ENCODE measurements around the gene FAM118B. TPM values are rescaled to one million over a fixed set of nuclear protein-coding genes. Genes with fewer than 3 reads are reported as not detected.

FAM118B gene
- total and polyA plus RNA-seq, 2 donors (not counting 1 experiment from before 2014, with no cell fraction given), result 21.0 to 30.3 TPM

DNA sequence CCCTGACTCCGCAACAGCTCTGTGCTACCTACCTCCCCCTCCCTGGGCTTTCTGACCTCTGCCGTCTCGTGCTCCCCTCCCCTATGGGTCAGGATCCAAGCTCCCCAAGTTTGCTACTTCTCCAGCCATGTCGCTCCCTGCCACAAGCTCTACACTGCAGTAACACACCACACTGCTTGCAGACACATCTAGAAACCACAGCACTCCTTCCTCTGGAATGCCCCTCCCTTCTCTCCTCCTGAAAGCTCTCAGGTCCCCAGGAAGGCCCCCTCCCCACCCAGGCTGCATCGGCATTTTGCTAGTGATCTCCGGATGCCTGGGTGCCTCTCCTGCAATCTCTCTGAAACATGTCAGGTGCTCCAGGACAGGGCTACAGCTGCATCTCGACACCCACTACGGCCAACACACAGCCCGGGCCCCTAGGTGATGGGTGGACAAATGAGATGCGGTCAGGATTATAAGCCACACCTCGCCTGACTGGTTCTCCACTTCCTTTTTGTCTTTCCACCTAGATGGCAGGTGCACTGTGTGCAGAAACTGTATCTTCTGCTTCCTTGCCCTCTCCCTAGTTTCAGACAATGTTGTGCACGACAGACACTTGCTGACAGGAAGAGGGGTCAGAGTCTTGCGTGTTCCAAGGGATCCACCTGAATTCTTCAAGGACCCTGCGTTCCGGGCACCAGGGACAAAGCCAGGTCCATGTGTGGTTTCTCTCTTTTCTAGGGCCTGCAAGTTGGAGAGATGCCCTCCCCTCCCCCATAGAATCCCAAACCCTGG is 23.1 kb upstream of the FAM118B start:
- DNase-seq (ENCODE audit: low read depth in 2 of 2), result no peak
- H3K4me1 ChIP-seq (ENCODE audit: control insufficient read depth, extremely low read depth, insufficient read depth, low read length), result no peaks in the 10 kb centered on the region
- H3K9ac ChIP-seq (ENCODE audit: insufficient read depth, low read length), result no peak overlapping the region
- no peak overlapping the region for H3K27ac ChIP-seq (ENCODE audit: insufficient read depth, low read length)
- TF ChIP-seq EZH2 (IDR thresholded peaks at IDR 0.05; ENCODE audit: low read length, missing control alignments), result no peak
- TF ChIP-seq, protein P1, sequence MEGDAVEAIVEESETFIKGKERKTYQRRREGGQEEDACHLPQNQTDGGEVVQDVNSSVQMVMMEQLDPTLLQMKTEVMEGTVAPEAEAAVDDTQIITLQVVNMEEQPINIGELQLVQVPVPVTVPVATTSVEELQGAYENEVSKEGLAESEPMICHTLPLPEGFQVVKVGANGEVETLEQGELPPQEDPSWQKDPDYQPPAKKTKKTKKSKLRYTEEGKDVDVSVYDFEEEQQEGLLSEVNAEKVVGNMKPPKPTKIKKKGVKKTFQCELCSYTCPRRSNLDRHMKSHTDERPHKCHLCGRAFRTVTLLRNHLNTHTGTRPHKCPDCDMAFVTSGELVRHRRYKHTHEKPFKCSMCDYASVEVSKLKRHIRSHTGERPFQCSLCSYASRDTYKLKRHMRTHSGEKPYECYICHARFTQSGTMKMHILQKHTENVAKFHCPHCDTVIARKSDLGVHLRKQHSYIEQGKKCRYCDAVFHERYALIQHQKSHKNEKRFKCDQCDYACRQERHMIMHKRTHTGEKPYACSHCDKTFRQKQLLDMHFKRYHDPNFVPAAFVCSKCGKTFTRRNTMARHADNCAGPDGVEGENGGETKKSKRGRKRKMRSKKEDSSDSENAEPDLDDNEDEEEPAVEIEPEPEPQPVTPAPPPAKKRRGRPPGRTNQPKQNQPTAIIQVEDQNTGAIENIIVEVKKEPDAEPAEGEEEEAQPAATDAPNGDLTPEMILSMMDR (conservative IDR thresholded peaks at IDR 0.05 in 1 of 2, IDR thresholded peaks at IDR 0.05 in 1 of 2; ENCODE audit: low read depth in 1 of 2, low read length in 2 of 2), result no peak
- H2AFZ ChIP-seq (ENCODE audit: low read length), result no peak overlapping the region
- no peak overlapping the region for H3K4me3 ChIP-seq (replicated peaks in 1 of 4; ENCODE audit: control extremely low read depth in 1 of 4, insufficient read depth in 1 of 4, low read depth in 3 of 4, low read length in 4 of 4)
- H3K79me2 ChIP-seq (ENCODE audit: control insufficient read depth, insufficient read depth, low read length), result no peaks in the 10 kb centered on the region
- no peaks in the 10 kb centered on the region for H3K27me3 ChIP-seq (ENCODE audit: control insufficient read depth, insufficient read depth, low read length)
- no peak overlapping the region for H3K4me2 ChIP-seq (ENCODE audit: extremely low read depth, insufficient read depth, low read length)
- H3K36me3 ChIP-seq (ENCODE audit: control insufficient read depth, insufficient read depth, low read length), result peaks cover 9% of the 10 kb centered on the region
- no peaks in the 10 kb centered on the region for H4K20me1 ChIP-seq (ENCODE audit: control insufficient read depth, extremely low read depth, insufficient read depth, low read length)
- H3K9me3 ChIP-seq (ENCODE audit: control insufficient read depth, insufficient read depth, low read depth, low read length), result no peaks in the 10 kb centered on the region

DNA sequence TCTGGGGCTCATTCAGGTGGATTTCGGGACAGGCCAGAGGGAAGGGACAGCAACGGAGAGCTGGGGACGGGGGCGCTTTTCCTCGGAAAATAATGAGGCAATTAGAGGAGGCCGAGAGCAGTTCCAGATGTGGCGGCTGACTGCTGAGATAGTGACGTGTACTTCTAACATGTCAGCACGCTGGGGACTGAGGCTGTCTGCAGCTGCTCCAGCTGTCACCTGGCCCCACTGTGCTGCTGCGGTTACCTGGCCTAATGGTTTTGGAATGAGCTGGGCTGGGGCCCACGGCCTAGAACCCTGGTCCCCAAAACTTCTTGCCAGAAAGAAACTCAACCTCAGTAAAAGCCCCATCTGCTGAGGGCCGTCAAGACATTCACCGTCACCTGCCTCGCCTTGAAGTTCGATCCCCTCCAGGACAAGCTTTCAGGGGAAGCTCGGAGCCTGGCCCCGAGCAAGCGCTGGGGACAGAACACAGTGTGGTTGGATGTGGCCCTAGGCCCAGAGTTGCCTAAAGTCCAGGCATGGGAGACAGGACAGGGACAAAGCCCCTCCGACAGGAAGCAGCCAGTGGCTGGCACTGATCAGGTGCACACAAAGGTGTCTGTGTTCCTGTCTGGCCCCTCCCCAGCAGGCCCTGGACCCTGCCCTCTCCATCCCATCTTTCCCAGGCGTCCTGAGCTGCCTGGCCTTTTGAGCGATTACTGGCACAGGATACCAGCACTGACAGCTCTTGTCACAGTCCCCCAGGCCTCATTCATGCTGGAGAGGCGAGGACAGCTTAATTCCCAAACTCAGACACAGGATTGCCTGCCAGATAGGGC is 22.3 kb upstream of the FAM118B start:
- no peaks in the 10 kb centered on the region for H3K9me3 ChIP-seq (ENCODE audit: control insufficient read depth, insufficient read depth, low read depth, low read length)
- no peaks in the 10 kb centered on the region for H3K4me1 ChIP-seq (ENCODE audit: control insufficient read depth, extremely low read depth, insufficient read depth, low read length)
- peaks cover 9% of the 10 kb centered on the region for H3K36me3 ChIP-seq (ENCODE audit: control insufficient read depth, insufficient read depth, low read length)
- no peak overlapping the region for H3K4me2 ChIP-seq (ENCODE audit: extremely low read depth, insufficient read depth, low read length)
- DNase-seq (ENCODE audit: low read depth in 2 of 2), result no peak
- H3K4me3 ChIP-seq (replicated peaks in 1 of 4; ENCODE audit: control extremely low read depth in 1 of 4, insufficient read depth in 1 of 4, low read depth in 3 of 4, low read length in 4 of 4), result no peak overlapping the region
- H3K79me2 ChIP-seq (ENCODE audit: control insufficient read depth, insufficient read depth, low read length), result no peaks in the 10 kb centered on the region
- H2AFZ ChIP-seq (ENCODE audit: low read length), result no peak overlapping the region
- no peaks in the 10 kb centered on the region for H3K27me3 ChIP-seq (ENCODE audit: control insufficient read depth, insufficient read depth, low read length)
- TF ChIP-seq, protein P1 (conservative IDR thresholded peaks at IDR 0.05 in 1 of 2, IDR thresholded peaks at IDR 0.05 in 1 of 2; ENCODE audit: low read depth in 1 of 2, low read length in 2 of 2), result no peak
- TF ChIP-seq EZH2 (IDR thresholded peaks at IDR 0.05; ENCODE audit: low read length, missing control alignments), result no peak
- H4K20me1 ChIP-seq (ENCODE audit: control insufficient read depth, extremely low read depth, insufficient read depth, low read length), result no peaks in the 10 kb centered on the region
- no peak overlapping the region for H3K9ac ChIP-seq (ENCODE audit: insufficient read depth, low read length)
- H3K27ac ChIP-seq (ENCODE audit: insufficient read depth, low read length), result no peak overlapping the region

DNA sequence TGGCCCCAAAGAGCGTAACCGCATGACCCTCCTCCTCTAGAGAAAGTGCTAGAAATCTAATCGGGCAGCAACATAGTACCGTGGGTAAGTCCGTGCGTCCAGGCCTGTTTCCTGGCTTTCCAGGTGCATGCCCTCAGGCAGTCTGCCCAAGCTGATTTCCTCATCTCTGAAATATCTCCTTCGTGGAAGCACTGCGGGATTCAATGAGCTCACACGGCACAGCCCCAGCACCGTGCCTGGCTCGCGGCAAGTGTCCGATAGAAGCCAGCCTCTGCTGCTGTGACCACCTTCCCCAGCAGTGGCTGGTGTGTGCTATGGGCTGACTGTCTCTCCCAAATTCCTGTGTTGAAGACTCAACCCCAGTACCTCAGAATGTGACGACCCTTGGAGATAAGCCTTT is 20.8 kb upstream of the FAM118B start:
- H3K9me3 ChIP-seq (ENCODE audit: control insufficient read depth, insufficient read depth, low read depth, low read length), result no peaks in the 10 kb centered on the region
- no peak for DNase-seq (ENCODE audit: low read depth in 2 of 2)
- H3K4me2 ChIP-seq (ENCODE audit: extremely low read depth, insufficient read depth, low read length), result no peak overlapping the region
- H3K9ac ChIP-seq (ENCODE audit: insufficient read depth, low read length), result no peak overlapping the region
- no peak overlapping the region for H3K4me3 ChIP-seq (replicated peaks in 1 of 4; ENCODE audit: control extremely low read depth in 1 of 4, insufficient read depth in 1 of 4, low read depth in 3 of 4, low read length in 4 of 4)
- no peak overlapping the region for H3K27ac ChIP-seq (ENCODE audit: insufficient read depth, low read length)
- no peak overlapping the region for H2AFZ ChIP-seq (ENCODE audit: low read length)
- H3K4me1 ChIP-seq (ENCODE audit: control insufficient read depth, extremely low read depth, insufficient read depth, low read length), result no peaks in the 10 kb centered on the region
- TF ChIP-seq, protein P1 (conservative IDR thresholded peaks at IDR 0.05 in 1 of 2, IDR thresholded peaks at IDR 0.05 in 1 of 2; ENCODE audit: low read depth in 1 of 2, low read length in 2 of 2), result no peak
- TF ChIP-seq EZH2 (IDR thresholded peaks at IDR 0.05; ENCODE audit: low read length, missing control alignments), result no peak
- no peaks in the 10 kb centered on the region for H3K27me3 ChIP-seq (ENCODE audit: control insufficient read depth, insufficient read depth, low read length)
- H3K79me2 ChIP-seq (ENCODE audit: control insufficient read depth, insufficient read depth, low read length), result no peaks in the 10 kb centered on the region
- no peaks in the 10 kb centered on the region for H4K20me1 ChIP-seq (ENCODE audit: control insufficient read depth, extremely low read depth, insufficient read depth, low read length)
- peaks cover 9% of the 10 kb centered on the region for H3K36me3 ChIP-seq (ENCODE audit: control insufficient read depth, insufficient read depth, low read length)
